Effector memory CD4-positive, alpha-beta T cell (primary cell): ENCODE data around the gene VWA7.

Experiments used
- DNase-seq, 3 donors: peaks; one replicate each; pipeline ENCODE4 v3.0.0-alpha.2; 2020
- H3K27ac ChIP-seq: 2 replicates; pipeline ENCODE4 v1.7.0; 2013; ENCODE audit warnings: mild to moderate bottlenecking, low read length, moderate library complexity; ENCODE audit not compliant: insufficient read depth, poor library complexity, severe bottlenecking
- H3K27me3 ChIP-seq: replicated peaks from 2 replicates; pipeline ENCODE4 v1.7.0; 2013; ENCODE audit warnings: mild to moderate bottlenecking, low read length; ENCODE audit not compliant: insufficient read depth, control insufficient read depth, poor library complexity, severe bottlenecking
- H3K36me3 ChIP-seq: 2 replicates; pipeline ENCODE4 v1.7.0; 2013; ENCODE audit warnings: mild to moderate bottlenecking, low read length, moderate library complexity; ENCODE audit not compliant: control insufficient read depth, insufficient read depth
- H3K4me1 ChIP-seq: 2 replicates; pipeline ENCODE4 v1.7.0; 2013; ENCODE audit warnings: low read length, mild to moderate bottlenecking; ENCODE audit not compliant: control insufficient read depth, insufficient read depth, poor library complexity, severe bottlenecking
- H3K4me3 ChIP-seq: 2 replicates; pipeline ENCODE4 v1.7.0; 2013; ENCODE audit warnings: low read length, low read depth, mild to moderate bottlenecking; ENCODE audit not compliant: insufficient read depth, poor library complexity, severe bottlenecking
- H3K9me3 ChIP-seq: 2 replicates; pipeline ENCODE4 v1.7.0; 2013; ENCODE audit warnings: mild to moderate bottlenecking, low read length, moderate library complexity; ENCODE audit not compliant: control insufficient read depth

VWA7 gene

GRCh38 chr6:31732029-31732428 lies 45.1 kb downstream of the VWA7 start:
- Histone ChIP-seq H3K27me3 (no peaks in the 10 kb centered on the region), H3K27ac (no peak overlapping the region), H3K36me3 (peaks cover 21% of the 10 kb centered on the region), H3K4me3 (no peak overlapping the region), H3K9me3 (no peaks in the 10 kb centered on the region), H3K4me1 (peaks cover 37% of the 10 kb centered on the region)
- no peak for DNase-seq

- Histone ChIP-seq H3K36me3 (peaks cover 21% of the 10 kb centered on the region), H3K9me3 (no peaks in the 10 kb centered on the region), H3K27me3 (no peaks in the 10 kb centered on the region), H3K4me1 (peaks cover 31% of the 10 kb centered on the region), H3K27ac (peak overlapping the region; percentile 67), H3K4me3 (no peak overlapping the region)
- DNase-seq: no peak
Observed at GRCh38 chr6:31730631-31731086, 46.5 kb downstream of the VWA7 start.

- Histone ChIP-seq H3K4me3 (peak overlapping the region; percentile 72), H3K9me3 (no peaks in the 10 kb centered on the region), H3K27me3 (no peaks in the 10 kb centered on the region), H3K36me3 (peaks cover 21% of the 10 kb centered on the region), H3K4me1 (peaks cover 31% of the 10 kb centered on the region), H3K27ac (peak overlapping the region; percentile 67)
- peak; percentile 56 to 60 (median 57) for DNase-seq
Observed at GRCh38 chr6:31729979-31730630, 47.0 kb downstream of the VWA7 start.

GRCh38 chr6:31729515-31729978 lies 47.6 kb downstream of the VWA7 start:
- no peaks in the 10 kb centered on the region for H3K9me3 ChIP-seq
- DNase-seq: peak; percentile 58 to 76 (median 66)
- peaks cover 26% of the 10 kb centered on the region for H3K4me1 ChIP-seq
- H3K27me3 ChIP-seq: no peaks in the 10 kb centered on the region
- H3K27ac ChIP-seq: peak overlapping the region; percentile 67
- peak overlapping the region; percentile 72 for H3K4me3 ChIP-seq
- peaks cover 21% of the 10 kb centered on the region for H3K36me3 ChIP-seq

GRCh38 chr6:31728767-31729514 lies 48.2 kb downstream of the VWA7 start, which contains the start of gene DDAH2:
DDAH2 (minus strand) TSS chr6:31729299; CDS start chr6:31729161, 138 bp downstream.
- Histone ChIP-seq H3K36me3 (peaks cover 21% of the 10 kb centered on the region), H3K27ac (peak within 1 kb of the TSS; percentile 67), H3K4me3 (peak within 1 kb of the TSS; percentile 72), H3K4me1 (peaks cover 20% of the 10 kb centered on the region), H3K9me3 (no peaks in the 10 kb centered on the region), H3K27me3 (no peaks in the 10 kb centered on the region)
- DNase-seq: no peak

- Histone ChIP-seq H3K9me3 (no peaks in the 10 kb centered on the region), H3K27ac (no peak overlapping the region), H3K4me1 (peaks cover 16% of the 10 kb centered on the region), H3K36me3 (peaks cover 12% of the 10 kb centered on the region), H3K4me3 (no peak overlapping the region), H3K27me3 (no peaks in the 10 kb centered on the region)
- DNase-seq: no peak
Observed at GRCh38 chr6:31727717-31728671, 49.1 kb downstream of the VWA7 start.

DNA sequence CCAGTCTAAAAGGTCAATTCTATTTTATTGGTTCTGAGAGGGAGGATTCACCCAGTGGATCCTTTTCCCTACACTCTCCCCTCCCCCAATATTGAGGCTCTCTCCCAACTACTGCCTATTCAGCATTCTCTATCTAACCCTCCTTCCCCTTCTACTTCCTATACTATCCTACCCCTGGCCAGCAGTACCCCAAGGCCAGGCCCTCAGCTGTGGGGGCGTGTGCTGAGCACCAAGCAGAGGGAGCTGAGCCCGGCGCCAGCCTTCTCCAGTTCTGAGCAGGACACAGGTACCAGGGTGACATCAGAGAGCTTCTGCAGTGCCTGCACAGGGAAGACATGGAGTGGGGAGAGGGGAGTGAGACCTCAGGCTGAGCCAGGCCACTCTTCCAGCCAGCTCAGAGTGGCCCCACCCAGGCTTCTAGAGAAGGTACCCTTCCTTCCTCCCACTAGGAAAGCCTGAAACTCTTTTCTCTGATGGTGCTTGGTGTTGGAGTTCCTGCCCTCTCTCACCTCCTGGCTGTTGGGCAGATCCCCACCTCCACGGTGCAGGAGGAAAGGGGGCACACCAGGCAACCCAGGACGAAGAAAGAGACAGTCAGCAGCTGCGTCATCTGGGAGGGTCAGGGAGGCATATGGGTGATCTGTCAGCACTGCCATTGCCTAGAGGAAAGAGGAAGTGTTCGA lies 50.0 kb downstream of the VWA7 start:
- no peak overlapping the region for H3K27ac ChIP-seq
- H3K27me3 ChIP-seq: no peaks in the 10 kb centered on the region
- no peak for DNase-seq
- H3K4me1 ChIP-seq: peaks cover 16% of the 10 kb centered on the region
- no peak overlapping the region for H3K4me3 ChIP-seq
- H3K9me3 ChIP-seq: no peaks in the 10 kb centered on the region
- H3K36me3 ChIP-seq: peaks cover 8% of the 10 kb centered on the region

GRCh38 chr6:31725502-31726350 lies 51.4 kb downstream of the VWA7 start:
- Histone ChIP-seq H3K4me1 (peaks cover 16% of the 10 kb centered on the region), H3K27me3 (no peaks in the 10 kb centered on the region), H3K9me3 (no peaks in the 10 kb centered on the region), H3K27ac (no peak overlapping the region), H3K4me3 (no peak overlapping the region), H3K36me3 (no peaks in the 10 kb centered on the region)
- no peak for DNase-seq
